Activated CD8-positive, alpha-beta memory T cell treated with anti-CD3 and anti-CD28 coated beads, Interleukin-2, amount 50 U/mL, for 24 hours (primary cell): ENCODE measurements around the gene TDRKH.

Experiments used
- DNase-seq: peaks from one replicate; pipeline ENCODE4 v3.0.0-alpha.2; 2020; ENCODE audit errors: extremely low read depth

The TDRKH gene

GRCh38 chr1:151823175-151823574, 32.9 kb upstream of the TDRKH start:
- no peak for DNase-seq

DNA sequence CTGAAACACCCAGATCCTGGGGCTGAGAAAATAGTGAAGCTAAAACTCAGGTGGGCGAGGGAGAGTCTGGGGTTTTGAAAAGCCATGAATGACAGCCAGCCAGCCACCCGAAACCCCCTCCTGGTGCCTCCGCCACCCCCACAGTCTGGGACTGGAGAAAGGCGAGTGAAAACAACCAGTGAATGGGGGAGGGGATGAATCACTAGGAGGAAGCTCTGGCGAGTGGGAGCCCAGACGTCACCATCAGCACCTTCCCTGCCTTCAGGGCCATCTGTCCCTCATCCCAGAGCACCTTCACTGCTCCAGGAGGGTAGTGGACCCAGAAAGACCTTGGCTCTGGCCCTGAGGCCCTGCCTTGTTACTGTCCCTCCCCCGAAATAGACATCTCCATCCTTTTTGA, 32.1 kb upstream of the TDRKH start:
- DNase-seq, result no peak

- no peak for DNase-seq
Measured at GRCh38 chr1:151820940-151821339, 30.6 kb upstream of the TDRKH start.

- no peak for DNase-seq
Measured at GRCh38 chr1:151819976-151820623, 29.8 kb upstream of the TDRKH start.

DNA sequence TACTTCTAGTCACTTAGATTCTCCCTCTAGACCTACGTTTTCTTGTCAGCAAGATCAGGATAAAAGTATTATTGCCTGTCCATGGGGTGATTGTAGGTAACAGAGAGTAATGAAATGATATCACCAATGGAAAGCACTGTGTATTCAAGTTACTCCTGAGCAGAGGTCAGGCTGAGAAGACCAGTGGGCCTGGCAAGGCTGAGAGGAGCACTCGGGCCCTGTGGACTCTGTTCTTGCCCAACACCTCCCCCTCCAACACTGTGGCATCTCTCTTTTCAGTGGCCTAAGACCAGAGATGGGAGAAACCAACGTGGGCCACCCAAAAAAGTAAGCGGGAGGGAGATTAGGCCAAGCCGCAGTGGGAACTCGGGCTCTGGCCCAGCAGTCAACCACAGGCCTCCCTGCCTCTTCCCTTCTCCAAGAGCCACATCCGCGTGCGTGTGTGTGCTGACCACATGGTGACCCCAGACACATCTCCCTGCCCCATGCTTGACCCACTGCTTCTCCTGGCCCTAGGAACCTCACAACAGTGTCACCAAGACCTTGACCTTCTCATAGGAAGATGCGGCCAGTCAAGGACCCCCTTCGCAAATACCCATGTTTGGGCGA, 29.0 kb upstream of the TDRKH start:
- no peak for DNase-seq

GRCh38 chr1:151817353-151817730, 27.0 kb upstream of the TDRKH start:
- no peak for DNase-seq

GRCh38 chr1:151816548-151817352, 26.4 kb upstream of the TDRKH start:
- no peak for DNase-seq

DNA sequence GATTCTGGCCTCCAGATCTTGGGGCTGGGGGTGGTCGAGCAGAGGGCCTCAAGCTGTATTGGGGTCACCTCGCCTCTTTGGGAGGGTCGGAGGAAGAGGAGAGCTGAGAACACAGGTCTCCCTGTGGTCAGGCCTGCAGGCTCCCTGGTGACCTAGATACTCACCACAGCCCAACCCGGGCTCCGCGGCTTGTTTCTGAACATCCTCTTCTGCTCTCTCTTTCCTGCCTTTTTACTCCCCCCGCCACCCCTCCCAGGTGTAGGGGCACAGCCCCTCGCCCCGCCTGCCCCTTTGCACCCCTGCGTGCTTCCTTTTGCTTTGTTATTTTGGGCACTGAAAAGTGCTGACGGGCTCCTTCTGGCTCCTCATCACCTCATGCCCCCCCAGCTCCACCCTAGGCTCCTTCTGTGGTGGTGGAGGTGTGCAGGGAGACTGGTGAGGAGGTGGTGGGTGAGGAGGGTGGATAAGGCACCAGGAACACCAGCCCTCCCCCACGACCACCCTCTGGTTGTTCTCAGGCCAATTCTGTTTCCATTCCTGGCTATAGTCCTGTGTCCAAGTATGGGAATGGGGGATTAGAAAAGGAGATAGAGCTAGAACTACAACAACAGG, 25.5 kb upstream of the TDRKH start:
- no peak for DNase-seq

DNA sequence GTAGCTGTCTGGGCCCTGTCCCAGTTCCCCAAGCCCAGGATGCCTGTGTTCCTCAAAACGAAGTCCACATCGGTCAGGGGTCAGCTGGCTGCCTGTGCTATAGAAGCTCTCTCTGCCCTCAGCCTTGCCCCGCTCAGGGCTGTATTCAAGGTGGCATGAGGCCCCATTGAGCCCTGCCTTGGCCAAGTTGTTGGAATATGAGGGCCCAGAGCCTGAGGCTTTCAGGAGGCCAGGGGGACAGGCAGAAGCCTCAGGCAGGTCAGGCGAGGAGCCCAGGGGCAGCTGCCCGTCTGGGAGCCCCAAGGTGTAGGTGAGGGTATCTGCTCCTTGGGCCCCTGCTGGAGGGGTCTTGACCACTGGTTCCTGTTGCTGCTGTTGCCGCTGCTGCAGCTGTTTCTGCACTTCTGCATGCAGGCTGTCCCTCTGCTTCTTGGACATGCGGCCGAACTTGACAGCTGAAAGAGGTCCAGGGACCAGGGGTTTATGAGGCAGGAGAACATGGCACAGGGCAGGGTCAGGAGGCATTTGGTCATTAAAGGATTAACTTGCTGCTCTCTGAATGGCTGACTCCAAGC, 24.8 kb upstream of the TDRKH start:
- DNase-seq, result no peak

- DNase-seq, result no peak
Measured at GRCh38 chr1:151814426-151814825, 24.1 kb upstream of the TDRKH start.

DNA sequence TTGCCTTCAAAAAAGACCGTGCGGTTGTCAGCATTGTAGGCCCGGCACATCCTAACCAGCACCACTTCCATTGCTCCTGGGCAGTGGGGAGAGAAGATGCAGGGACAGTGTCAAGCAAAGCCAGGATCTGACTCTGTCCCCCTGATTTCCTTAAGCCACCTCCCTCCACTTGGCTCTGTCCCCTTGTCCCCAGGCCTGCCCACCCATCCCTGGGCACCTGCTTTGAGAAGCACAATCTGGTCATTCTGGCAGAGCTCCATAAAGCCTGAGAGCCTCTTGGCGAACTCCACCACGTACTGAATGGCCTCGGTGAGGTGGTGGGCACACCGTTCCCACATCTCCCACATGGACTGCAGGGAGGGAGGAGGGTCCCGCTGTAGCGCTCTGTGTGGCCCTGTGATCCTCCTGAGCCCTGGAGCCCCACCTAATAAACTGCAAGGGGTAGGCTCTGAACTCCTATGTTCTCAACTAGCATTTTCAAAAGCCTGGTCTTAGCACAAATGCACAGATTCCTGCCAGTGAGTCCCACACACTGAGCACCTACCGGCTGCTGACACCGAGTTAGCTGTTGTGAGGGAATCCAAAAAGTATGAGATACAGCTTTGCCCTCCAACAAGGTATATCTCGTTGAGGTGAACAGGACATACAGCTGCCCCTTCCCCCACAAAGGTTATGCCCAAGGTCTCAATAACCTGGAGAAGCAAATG, 23.1 kb upstream of the TDRKH start:
- no peak for DNase-seq

- DNase-seq, result no peak
Measured at GRCh38 chr1:151811181-151811580, 20.9 kb upstream of the TDRKH start.

- no peak for DNase-seq
Measured at GRCh38 chr1:151809985-151810556, 19.8 kb upstream of the TDRKH start.

GRCh38 chr1:151809290-151809984, 19.1 kb upstream of the TDRKH start:
- DNase-seq, result no peak

DNA sequence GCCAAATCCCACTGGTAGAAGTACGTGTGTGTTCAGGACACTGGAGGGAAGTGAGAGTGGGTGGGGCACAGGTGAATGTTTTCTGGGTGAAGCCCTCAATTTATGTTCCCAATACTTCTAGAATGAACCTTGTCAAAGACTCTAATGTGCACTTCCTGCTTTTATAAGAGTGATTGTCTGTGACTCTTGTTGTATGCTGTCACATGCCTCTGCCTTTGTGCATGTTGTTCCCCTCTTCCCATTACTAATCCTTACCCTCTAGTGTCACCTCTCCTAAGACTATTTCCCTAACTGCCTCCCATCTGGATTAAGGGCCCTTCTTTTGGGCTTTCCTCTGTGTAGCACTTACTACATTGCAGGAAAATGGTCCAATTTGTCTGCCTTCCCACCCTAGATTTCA, 17.5 kb upstream of the TDRKH start:
- DNase-seq, result no peak

DNA sequence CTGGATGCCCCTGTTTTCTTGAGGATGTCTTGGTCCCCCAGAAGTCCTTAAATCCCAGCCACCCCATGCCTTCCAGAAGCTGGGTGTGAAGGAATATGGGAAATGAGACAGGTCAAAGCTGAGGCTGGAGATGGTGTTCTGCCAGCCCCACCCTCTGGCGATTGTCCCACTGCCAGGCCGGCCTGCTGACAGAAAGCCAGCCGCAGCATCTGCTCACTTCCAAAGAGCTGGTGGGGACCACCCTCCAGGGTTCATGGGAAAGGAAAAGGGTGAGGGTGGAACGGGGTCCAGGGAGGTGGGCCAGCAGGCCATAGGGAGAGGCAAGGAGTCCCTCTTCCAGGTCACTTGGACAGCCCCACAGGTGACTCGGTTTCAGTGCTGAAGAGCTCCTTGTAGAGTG, 16.8 kb upstream of the TDRKH start:
- no peak for DNase-seq

DNA sequence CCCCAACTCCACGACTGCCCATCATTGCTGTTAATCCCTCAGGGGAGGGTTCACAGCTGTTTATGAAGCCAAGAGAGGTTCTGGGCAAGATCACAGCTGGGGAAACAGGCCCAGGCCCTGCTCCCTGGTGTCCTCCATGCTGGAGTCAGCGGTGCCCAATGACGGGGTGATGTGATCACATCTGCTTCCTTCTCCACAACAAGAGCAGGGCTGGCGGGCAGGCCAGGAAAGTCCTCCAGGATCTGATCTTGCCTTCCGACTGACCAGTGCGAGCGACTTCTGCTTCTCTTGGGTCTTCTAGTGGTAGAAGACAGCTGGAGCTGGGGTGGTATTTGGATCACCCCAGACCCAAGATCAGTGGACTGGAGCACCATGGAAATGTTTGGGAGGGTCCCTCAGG, 15.9 kb upstream of the TDRKH start:
- DNase-seq, result no peak

DNA sequence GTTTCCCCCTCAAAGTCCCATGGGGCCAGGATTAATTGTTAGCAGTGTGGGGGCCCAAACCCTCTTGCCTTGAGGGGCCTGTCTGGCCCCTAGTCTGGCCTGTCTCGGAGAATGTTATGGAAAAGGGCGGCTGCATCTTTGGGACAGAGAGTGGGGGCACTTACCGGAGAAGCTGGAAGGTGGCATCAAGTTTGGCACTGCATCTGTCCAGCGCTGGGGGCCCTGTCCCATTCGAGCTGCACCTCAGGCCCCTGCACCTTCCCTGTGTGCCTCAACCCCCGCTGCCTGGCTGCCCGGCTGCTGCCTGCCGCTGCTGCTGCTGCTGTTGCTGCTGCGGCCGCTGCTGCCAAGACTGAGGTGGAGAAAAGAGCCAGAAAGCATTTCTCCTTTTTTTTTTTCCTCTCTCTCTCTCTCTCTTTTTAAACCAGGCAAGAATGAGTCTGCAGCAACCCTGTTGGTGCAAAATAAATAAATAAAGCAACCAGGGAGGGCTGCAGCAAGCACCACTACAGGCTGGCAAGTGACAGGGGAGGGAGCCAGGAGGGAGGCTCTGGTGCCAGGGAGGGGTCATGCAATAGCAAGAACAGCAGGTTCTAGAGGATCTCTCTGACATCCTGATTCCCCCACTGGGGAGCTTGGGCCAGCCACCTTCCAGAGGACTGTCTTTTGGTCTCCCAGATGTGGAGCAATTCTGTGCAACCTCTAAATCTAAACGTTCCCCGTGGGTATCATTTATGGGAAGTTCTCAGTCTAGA, 14.9 kb upstream of the TDRKH start, which contains the start of gene LINGO4:
Gene LINGO4, minus strand, starts transcription at position 354 of the 755 bp plus-strand sequence. CDS start 2,715 bp downstream, outside the sequence.
- DNase-seq, result no peak

DNA sequence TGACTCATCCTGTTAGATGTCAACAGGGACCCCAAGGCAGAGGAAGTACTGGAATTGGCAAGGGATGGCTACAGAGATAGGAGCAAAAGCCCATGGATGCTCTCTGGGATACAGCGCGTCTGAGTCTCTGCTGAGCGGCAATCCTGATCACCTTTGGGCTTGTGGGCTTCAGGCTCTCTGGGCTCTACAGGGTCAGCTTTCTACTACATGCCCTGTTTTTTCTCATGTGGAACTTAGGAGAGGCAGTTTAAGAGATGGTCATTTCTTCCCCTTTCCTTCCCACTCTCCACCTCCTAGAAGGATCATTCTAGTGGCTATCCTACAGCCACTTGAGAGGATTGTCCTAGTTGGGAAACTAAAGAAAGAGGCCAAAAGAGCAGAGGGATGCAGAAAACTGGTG, 13.6 kb upstream of the TDRKH start:
- DNase-seq, result no peak

DNA sequence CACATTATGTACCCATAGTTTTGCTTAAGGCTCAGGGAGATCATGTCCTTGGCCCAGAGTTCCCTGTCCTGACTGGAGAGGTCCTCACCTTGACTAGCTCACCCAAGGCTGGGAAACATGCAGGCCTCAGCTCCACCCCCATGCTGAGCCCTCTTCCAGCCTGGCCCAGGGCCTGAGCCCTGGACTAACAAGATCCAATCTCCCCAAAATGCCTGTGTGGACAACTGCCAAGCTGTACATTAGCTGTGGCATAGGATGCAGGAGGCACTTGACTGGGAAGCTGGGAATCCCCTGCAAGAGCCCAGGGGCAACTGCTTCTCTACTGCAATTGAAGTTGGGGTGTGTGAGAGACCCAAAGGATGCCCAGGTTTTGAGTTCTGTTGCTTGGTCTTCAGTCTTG, 12.9 kb upstream of the TDRKH start:
- no peak for DNase-seq
